HUES48 (cell line): ENCODE results near the gene ARSJ.
"Not testable (repeated sequence)": the region's sequence is repeated elsewhere in the genome, so short reads cannot be mapped to it uniquely, and the experiment has no call there.

ENCODE experiments used
- H3K27ac ChIP-seq: one replicate; pipeline ENCODE4 v1.7.0; 2013; ENCODE audit warnings: low read depth, low read length, inconsistent platforms
- H3K27me3 ChIP-seq: 2 replicates; pipeline ENCODE4 v1.6.1; 2013; ENCODE audit warnings: mild to moderate bottlenecking, low read length; ENCODE audit not compliant: control insufficient read depth, insufficient read depth
- H3K36me3 ChIP-seq: 2 replicates; pipeline ENCODE4 v1.6.1; 2013; ENCODE audit warnings: low read length; ENCODE audit not compliant: control insufficient read depth, insufficient read depth
- H3K4me1 ChIP-seq: 2 replicates; pipeline ENCODE4 v1.6.1; 2013; ENCODE audit warnings: mild to moderate bottlenecking, low read length; ENCODE audit not compliant: control insufficient read depth, insufficient read depth
- H3K4me3 ChIP-seq: 2 replicates; pipeline ENCODE4 v1.5.1; 2013; ENCODE audit warnings: mild to moderate bottlenecking, low read depth, low read length
- H3K9ac ChIP-seq: 2 replicates; pipeline ENCODE4 v1.6.1; 2013; ENCODE audit warnings: mild to moderate bottlenecking, low read depth, low read length, moderate library complexity
- H3K9me3 ChIP-seq: 2 replicates; pipeline ENCODE4 v1.6.1; 2013; ENCODE audit warnings: low read length; ENCODE audit not compliant: control insufficient read depth, insufficient read depth

The ARSJ gene

GRCh38 chr4:113943085-113943484 lies 36.4 kb downstream of the ARSJ start:
- Histone ChIP-seq H3K9ac (no peak overlapping the region), H3K27ac (no peak overlapping the region), H3K4me1 (peaks cover 12% of the 10 kb centered on the region; the same call in 1 of the 2 replicates), H3K36me3 (no peaks in the 10 kb centered on the region), H3K9me3 (no peaks in the 10 kb centered on the region), H3K27me3 (no peaks in the 10 kb centered on the region), H3K4me3 (no peak overlapping the region)

GRCh38 chr4:113941836-113942235 lies 37.6 kb downstream of the ARSJ start:
- Histone ChIP-seq H3K4me3 (no peak overlapping the region), H3K9me3 (no peaks in the 10 kb centered on the region), H3K36me3 (no peaks in the 10 kb centered on the region), H3K9ac (no peak overlapping the region), H3K4me1 (peaks cover 12% of the 10 kb centered on the region; the same call in 1 of the 2 replicates), H3K27me3 (no peaks in the 10 kb centered on the region), H3K27ac (no peak overlapping the region)

GRCh38 chr4:113940103-113940502 lies 39.3 kb downstream of the ARSJ start:
- H3K27ac ChIP-seq, H3K9me3 ChIP-seq, H3K9ac ChIP-seq, H3K4me1 ChIP-seq, H3K36me3 ChIP-seq, H3K4me3 ChIP-seq, H3K27me3 ChIP-seq: not testable (repeated sequence)

GRCh38 chr4:113935190-113935589 lies 44.3 kb downstream of the ARSJ start:
- H3K9me3 ChIP-seq = no peaks in the 10 kb centered on the region
- no peaks in the 10 kb centered on the region for H3K4me1 ChIP-seq
- no peaks in the 10 kb centered on the region for H3K27me3 ChIP-seq
- H3K36me3 ChIP-seq = no peaks in the 10 kb centered on the region
- no peak overlapping the region for H3K9ac ChIP-seq
- H3K4me3 ChIP-seq = no peak overlapping the region
- H3K27ac ChIP-seq = no peak overlapping the region

GRCh38 chr4:113924706-113925105 lies 54.7 kb downstream of the ARSJ start:
- H3K27ac ChIP-seq, H3K27me3 ChIP-seq, H3K9ac ChIP-seq, H3K4me1 ChIP-seq, H3K4me3 ChIP-seq, H3K9me3 ChIP-seq, H3K36me3 ChIP-seq: not testable (repeated sequence)

GRCh38 chr4:113921089-113921794 lies 58.2 kb downstream of the ARSJ start:
- Histone ChIP-seq H3K4me1 (peaks cover 12% of the 10 kb centered on the region), H3K9ac (no peak overlapping the region), H3K9me3 (no peaks in the 10 kb centered on the region), H3K36me3 (no peaks in the 10 kb centered on the region), H3K4me3 (no peak overlapping the region), H3K27ac (no peak overlapping the region), H3K27me3 (no peaks in the 10 kb centered on the region)

GRCh38 chr4:113919611-113920010 lies 59.8 kb downstream of the ARSJ start:
- Histone ChIP-seq H3K4me3 (no peak overlapping the region), H3K9ac (no peak overlapping the region), H3K27me3 (no peaks in the 10 kb centered on the region), H3K4me1 (peaks cover 12% of the 10 kb centered on the region), H3K9me3 (no peaks in the 10 kb centered on the region), H3K27ac (no peak overlapping the region), H3K36me3 (no peaks in the 10 kb centered on the region)

- H3K9me3 ChIP-seq = no peaks in the 10 kb centered on the region
- no peak overlapping the region for H3K27ac ChIP-seq
- H3K9ac ChIP-seq = no peak overlapping the region
- H3K27me3 ChIP-seq = no peaks in the 10 kb centered on the region
- peaks cover 12% of the 10 kb centered on the region for H3K4me1 ChIP-seq
- no peak overlapping the region for H3K4me3 ChIP-seq
- H3K36me3 ChIP-seq = no peaks in the 10 kb centered on the region
Observed at GRCh38 chr4:113919145-113919544, 60.3 kb downstream of the ARSJ start.

- Histone ChIP-seq H3K4me1 (no peaks in the 10 kb centered on the region), H3K4me3 (no peak overlapping the region), H3K9ac (no peak overlapping the region), H3K27ac (no peak overlapping the region), H3K9me3 (no peaks in the 10 kb centered on the region), H3K27me3 (no peaks in the 10 kb centered on the region), H3K36me3 (no peaks in the 10 kb centered on the region)
Observed at GRCh38 chr4:113908829-113909228, 70.6 kb downstream of the ARSJ start.

- no peak overlapping the region for H3K4me3 ChIP-seq
- no peak overlapping the region for H3K27ac ChIP-seq
- H3K9me3 ChIP-seq = no peaks in the 10 kb centered on the region
- no peaks in the 10 kb centered on the region for H3K27me3 ChIP-seq
- no peaks in the 10 kb centered on the region for H3K36me3 ChIP-seq
- no peak overlapping the region for H3K9ac ChIP-seq
- no peaks in the 10 kb centered on the region for H3K4me1 ChIP-seq
Observed at GRCh38 chr4:113907559-113907958, 71.9 kb downstream of the ARSJ start.

GRCh38 chr4:113905301-113905700 lies 74.1 kb downstream of the ARSJ start:
- H3K4me3 ChIP-seq = no peak overlapping the region
- no peak overlapping the region for H3K27ac ChIP-seq
- H3K36me3 ChIP-seq = no peaks in the 10 kb centered on the region
- no peaks in the 10 kb centered on the region for H3K9me3 ChIP-seq
- H3K4me1 ChIP-seq = no peaks in the 10 kb centered on the region
- no peaks in the 10 kb centered on the region for H3K27me3 ChIP-seq
- no peak overlapping the region for H3K9ac ChIP-seq
